Astrocyte (in vitro differentiated cells and primary cell): ENCODE measurements around the gene AHSA1.

Experiments used
- EZH2 ChIP-seq: IDR thresholded peaks from 2 replicates; pipeline ENCODE4 v1.6.1; 2012; ENCODE audit warnings: mild to moderate bottlenecking, low read length, inconsistent platforms; ENCODE audit not compliant: insufficient read depth
- TF ChIP-seq, protein P1 (sequence below): IDR thresholded peaks from 2 replicates; pipeline ENCODE4 v1.5.1; 2011; ENCODE audit warnings: low read depth, mild to moderate bottlenecking, inconsistent platforms, low read length, moderate library complexity; ENCODE audit not compliant: insufficient read depth

DNA sequence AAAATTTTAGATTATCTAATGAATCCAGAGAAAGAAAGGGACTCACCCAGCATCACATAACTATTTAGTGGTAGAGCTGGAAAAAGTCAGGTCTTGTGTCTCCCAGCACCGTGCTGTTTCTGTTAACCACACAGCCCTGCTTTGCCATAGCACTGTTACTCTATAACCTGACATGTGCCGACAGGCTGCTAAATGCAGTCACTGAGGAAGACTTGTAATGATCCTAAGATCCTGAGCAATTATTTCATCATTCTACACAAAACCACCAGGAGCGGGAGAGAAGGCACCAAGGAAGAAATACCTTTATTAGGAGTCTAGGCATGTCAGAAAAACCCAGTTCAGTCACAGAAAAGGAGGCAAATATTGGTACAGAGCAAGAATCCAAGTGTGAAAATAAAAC, 31.5 kb upstream of the AHSA1 start:
- TF ChIP-seq, protein P1, sequence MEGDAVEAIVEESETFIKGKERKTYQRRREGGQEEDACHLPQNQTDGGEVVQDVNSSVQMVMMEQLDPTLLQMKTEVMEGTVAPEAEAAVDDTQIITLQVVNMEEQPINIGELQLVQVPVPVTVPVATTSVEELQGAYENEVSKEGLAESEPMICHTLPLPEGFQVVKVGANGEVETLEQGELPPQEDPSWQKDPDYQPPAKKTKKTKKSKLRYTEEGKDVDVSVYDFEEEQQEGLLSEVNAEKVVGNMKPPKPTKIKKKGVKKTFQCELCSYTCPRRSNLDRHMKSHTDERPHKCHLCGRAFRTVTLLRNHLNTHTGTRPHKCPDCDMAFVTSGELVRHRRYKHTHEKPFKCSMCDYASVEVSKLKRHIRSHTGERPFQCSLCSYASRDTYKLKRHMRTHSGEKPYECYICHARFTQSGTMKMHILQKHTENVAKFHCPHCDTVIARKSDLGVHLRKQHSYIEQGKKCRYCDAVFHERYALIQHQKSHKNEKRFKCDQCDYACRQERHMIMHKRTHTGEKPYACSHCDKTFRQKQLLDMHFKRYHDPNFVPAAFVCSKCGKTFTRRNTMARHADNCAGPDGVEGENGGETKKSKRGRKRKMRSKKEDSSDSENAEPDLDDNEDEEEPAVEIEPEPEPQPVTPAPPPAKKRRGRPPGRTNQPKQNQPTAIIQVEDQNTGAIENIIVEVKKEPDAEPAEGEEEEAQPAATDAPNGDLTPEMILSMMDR = no peak
- no peak for TF ChIP-seq EZH2
